A673 (cell line): ENCODE results near the gene IGF2R.

Source experiments
- EZH2 ChIP-seq: fragments of 200-600 bp; sonication (generic); IDR thresholded peaks from 2 replicates; pipeline ENCODE4 v1.6.1; 2017; ENCODE audit warnings: borderline replicate concordance, low read depth, mild to moderate bottlenecking, mixed read lengths, antibody characterized with exemption, low read length; ENCODE audit not compliant: poor library complexity, severe bottlenecking
- TF ChIP-seq, protein P1 (sequence below): fragments of 300-800, 200-600 bp; sonication (generic); conservative IDR thresholded peaks from 2 replicates; pipeline ENCODE4 v1.5.1; 2017; ENCODE audit warnings: low read depth, mild to moderate bottlenecking, antibody characterized with exemption, low read length, moderate library complexity, mixed read lengths

DNA sequence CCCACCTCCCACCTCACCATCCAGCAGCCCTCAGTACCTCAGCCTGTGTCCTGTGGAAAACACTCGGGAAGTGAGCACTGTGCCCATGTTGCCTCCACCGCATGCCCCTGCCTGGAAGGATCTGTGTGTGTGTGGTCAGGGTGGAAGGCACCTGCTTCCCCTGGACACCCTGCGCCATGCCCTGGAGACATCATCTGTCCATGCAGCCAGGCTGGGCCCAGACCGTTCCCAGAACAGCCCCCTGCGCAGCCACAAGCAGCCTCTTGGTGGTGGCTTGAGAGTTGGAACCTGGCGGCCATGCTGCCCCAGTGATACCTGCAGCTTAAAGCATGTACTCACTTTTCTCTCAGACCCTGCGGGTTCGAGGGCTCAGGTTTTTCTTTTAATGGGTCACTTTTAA is 117.9 kb downstream of the IGF2R start:
- TF ChIP-seq, protein P1, sequence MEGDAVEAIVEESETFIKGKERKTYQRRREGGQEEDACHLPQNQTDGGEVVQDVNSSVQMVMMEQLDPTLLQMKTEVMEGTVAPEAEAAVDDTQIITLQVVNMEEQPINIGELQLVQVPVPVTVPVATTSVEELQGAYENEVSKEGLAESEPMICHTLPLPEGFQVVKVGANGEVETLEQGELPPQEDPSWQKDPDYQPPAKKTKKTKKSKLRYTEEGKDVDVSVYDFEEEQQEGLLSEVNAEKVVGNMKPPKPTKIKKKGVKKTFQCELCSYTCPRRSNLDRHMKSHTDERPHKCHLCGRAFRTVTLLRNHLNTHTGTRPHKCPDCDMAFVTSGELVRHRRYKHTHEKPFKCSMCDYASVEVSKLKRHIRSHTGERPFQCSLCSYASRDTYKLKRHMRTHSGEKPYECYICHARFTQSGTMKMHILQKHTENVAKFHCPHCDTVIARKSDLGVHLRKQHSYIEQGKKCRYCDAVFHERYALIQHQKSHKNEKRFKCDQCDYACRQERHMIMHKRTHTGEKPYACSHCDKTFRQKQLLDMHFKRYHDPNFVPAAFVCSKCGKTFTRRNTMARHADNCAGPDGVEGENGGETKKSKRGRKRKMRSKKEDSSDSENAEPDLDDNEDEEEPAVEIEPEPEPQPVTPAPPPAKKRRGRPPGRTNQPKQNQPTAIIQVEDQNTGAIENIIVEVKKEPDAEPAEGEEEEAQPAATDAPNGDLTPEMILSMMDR: no peak
- no peak for TF ChIP-seq EZH2
